B cell (primary cell): ENCODE data around the gene CDKAL1. TPM values are rescaled to one million over a fixed set of nuclear protein-coding genes. Genes with fewer than 3 reads are reported as not detected.

Source experiments
- ATAC-seq: fragments of 200-7000 bp; cut with Tn5 transposase; one replicate; pipeline ENCODE4 v1.10.0; 2021; ENCODE audit warnings: low read depth, mild to moderate bottlenecking, moderate number of reproducible peaks, moderate library complexity
- CTCF ChIA-PET: fragments of 350-600 bp; sonication (Branson Sonifier 250); formaldehyde crosslinking; loops from one replicate; lab custom pipeline; 2021; ENCODE audit warnings: antibody characterized with exemption, inconsistent platforms; lab: Charles Lee
- POLR2A ChIA-PET: fragments of 350-600 bp; sonication (Branson Sonifier 250); formaldehyde crosslinking; loops from one replicate; lab custom pipeline; 2021; ENCODE audit warnings: antibody characterized with exemption; lab: Charles Lee
- DNase-seq: peaks from one replicate; pipeline ENCODE4 v3.0.0; 2013
- H2AFZ ChIP-seq: 2 replicates; pipeline ENCODE4 v1.6.1; 2012; ENCODE audit warnings: mild to moderate bottlenecking, low read depth, low read length; ENCODE audit not compliant: insufficient read depth, poor library complexity, severe bottlenecking
- H3K27ac ChIP-seq, 2 donors: 1 replicate in 1 of 2; 2 replicates in 1 of 2; pipeline ENCODE4 v1.5.1; 2012 to 2013; ENCODE audit warnings: low read length in 2 of 2, mild to moderate bottlenecking in 2 of 2, moderate library complexity in 1 of 2
- H3K27me3 ChIP-seq, 4 experiments: fragments of 200-600 bp in 1 of 4; sonication (generic) in 1 of 4; replicated peaks in 1 of 4; 1 replicate in 2 of 4; 2 replicates in 2 of 4; pipeline versions ENCODE4 v1.6.1 to v1.7.0; 2013 to 2016; ENCODE audit warnings: low read length in 3 of 4, mild to moderate bottlenecking in 2 of 4, mixed read lengths in 1 of 4, moderate library complexity in 1 of 4; ENCODE audit not compliant: insufficient read depth in 4 of 4, control insufficient read depth in 3 of 4; ENCODE audit errors: control extremely low read depth in 1 of 4
- H3K36me3 ChIP-seq, 2 experiments: replicated peaks in 1 of 2; 1 replicate in 1 of 2; 2 replicates in 1 of 2; pipeline versions ENCODE4 v1.6.1 to v1.7.1; 2013; ENCODE audit warnings: low read length in 1 of 2; ENCODE audit not compliant: insufficient read depth in 2 of 2, control insufficient read depth in 1 of 2; ENCODE audit errors: control extremely low read depth in 1 of 2, extremely low read depth in 1 of 2
- H3K4me1 ChIP-seq, 2 donors: fragments of 200-600 bp in 1 of 2; sonication (generic) in 1 of 2; 1 replicate in 1 of 2; 2 replicates in 1 of 2; pipeline versions ENCODE4 v1.5.1 to v1.6.1; 2013 to 2017; ENCODE audit warnings: low read length in 2 of 2; ENCODE audit not compliant: control insufficient read depth in 2 of 2, insufficient read depth in 2 of 2
- H3K4me2 ChIP-seq: replicated peaks from 2 replicates; pipeline ENCODE3; 2012; ENCODE audit warnings: mild to moderate bottlenecking, low read depth, low read length; ENCODE audit not compliant: poor library complexity, severe bottlenecking
- H3K4me3 ChIP-seq, 5 experiments: fragments of 200-600 bp in 1 of 5; sonication (generic) in 1 of 5; 1 replicate in 3 of 5; 2 replicates in 2 of 5; pipeline versions ENCODE4 v1.5.1 to v1.7.0; 2011 to 2016; ENCODE audit warnings: low read length in 4 of 5, mild to moderate bottlenecking in 4 of 5, low read depth in 2 of 5, control low read depth in 1 of 5, moderate library complexity in 1 of 5; ENCODE audit not compliant: insufficient read depth in 1 of 5; ENCODE audit errors: control extremely low read depth in 1 of 5, extremely low read depth in 1 of 5
- H3K79me2 ChIP-seq: fragments of 200-600 bp; sonication (generic); one replicate; pipeline ENCODE4 v1.6.0; 2016; ENCODE audit warnings: low read length; ENCODE audit not compliant: control insufficient read depth, insufficient read depth
- H3K9ac ChIP-seq: fragments of 200-600 bp; sonication (generic); 2 replicates; pipeline ENCODE4 v1.6.1; 2017; ENCODE audit warnings: mild to moderate bottlenecking, low read length, moderate library complexity
- H3K9me3 ChIP-seq, 3 donors: one replicate each; pipeline versions ENCODE4 v1.6.1 to v1.7.1; 2013; ENCODE audit warnings: low read length in 2 of 3; ENCODE audit not compliant: control insufficient read depth in 2 of 3, insufficient read depth in 1 of 3; ENCODE audit errors: control extremely low read depth in 1 of 3
- H4K20me1 ChIP-seq: 2 replicates; pipeline ENCODE4 v1.6.0; 2012; ENCODE audit warnings: mild to moderate bottlenecking, low read length; ENCODE audit not compliant: insufficient read depth, control insufficient read depth, poor library complexity, severe bottlenecking
- H3K27ac Mint-ChIP-seq: one replicate; pipeline ENCODE4 v1.8.0; 2021; ENCODE audit warnings: mixed read lengths
- H3K27me3 Mint-ChIP-seq: one replicate; pipeline ENCODE4 v1.8.0; 2021; ENCODE audit warnings: mixed read lengths
- H3K4me1 Mint-ChIP-seq: one replicate; pipeline ENCODE4 v1.8.0; 2021; ENCODE audit warnings: mixed read lengths
- H3K4me3 Mint-ChIP-seq: one replicate; pipeline ENCODE4 v1.8.0; 2021; ENCODE audit warnings: mixed read lengths
- H3K9me3 Mint-ChIP-seq: one replicate; pipeline ENCODE4 v1.8.0; 2022; ENCODE audit warnings: mixed read lengths; ENCODE audit not compliant: insufficient read depth
- EZH2 ChIP-seq: IDR thresholded peaks from 2 replicates; pipeline ENCODE4 v1.6.1; 2012; ENCODE audit warnings: borderline replicate concordance, low read depth, mild to moderate bottlenecking, moderate library complexity, low read length; ENCODE audit not compliant: insufficient read depth, poor library complexity, severe bottlenecking
- WGBS: methylation state at CpG from one replicate; pipeline ENCODE4 v1.1.5; 2013; ENCODE audit warnings: missing lambda C conversion rate; ENCODE audit not compliant: insufficient coverage; 5-methylcytosine and 5-hydroxymethylcytosine counted together
- intact Hi-C: fragments of 100-400 bp; cut with micrococcal nuclease; formaldehyde crosslinking; loops from one replicate; pipeline ENCODE4 v1.10.0; 2022
- polyA plus RNA-seq: library from polyadenylated mRNA; depleted of rRNA; stranded (reverse); fragments of >200 nt; gene quantifications from 2 replicates; pipeline ENCODE4 v1.2.3, GENCODE V29; 2012
- total RNA-seq, 2 donors: library from RNA; stranded (reverse); fragments of 120-200 nt in 1 of 2; gene quantifications; 1 replicate in 1 of 2; 2 replicates in 1 of 2; pipeline versions ENCODE4 v1.2.3 to v1.2.4, GENCODE V29; 2013 to 2022
- TF ChIP-seq, protein P1 (sequence below): fragments of 200-600 bp; IDR thresholded peaks from one replicate; pipeline ENCODE4 v1.8.0; 2022; ENCODE audit warnings: antibody characterized with exemption, mild to moderate bottlenecking

The CDKAL1 gene
- total and polyA plus RNA-seq, 2 donors (not counting 1 experiment from before 2014, with no cell fraction given), result 6.1 to 33.3 TPM

DNA sequence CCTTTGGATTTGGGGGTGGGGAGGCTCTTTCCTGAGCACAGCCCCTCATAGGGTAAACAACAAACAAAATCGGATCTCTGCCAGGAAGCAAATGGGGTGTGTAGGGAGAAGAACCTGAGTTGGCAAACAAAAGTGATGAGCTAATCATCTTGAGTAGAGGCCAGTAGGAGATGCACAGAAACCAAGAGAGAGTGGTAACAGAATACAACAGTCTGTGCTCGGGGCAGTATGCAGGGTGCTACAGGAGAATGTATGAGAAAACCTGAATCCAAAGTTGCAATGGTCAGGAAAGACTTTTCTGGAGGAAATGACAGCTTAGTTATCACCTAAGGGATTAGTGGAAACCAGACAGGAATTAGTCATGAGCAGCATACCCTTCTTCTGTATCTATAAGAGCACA lies 177.8 kb downstream of the CDKAL1 start:
- Mint-ChIP-seq H3K27me3 (no peaks in the 10 kb centered on the region), H3K4me1 (peaks cover 3% of the 10 kb centered on the region), H3K27ac (no peak overlapping the region), H3K9me3 (no peaks in the 10 kb centered on the region), H3K4me3 (no peak overlapping the region)
- H3K4me3 ChIP-seq, result no peak overlapping the region
- no peak overlapping the region for H3K4me2 ChIP-seq
- H3K4me1 ChIP-seq, result peaks cover 5 to 12% of the 10 kb centered on the region in 2 donors
- WGBS, result no CpG with 5 or more reads among the region's 2 CpGs
- no peaks in the 10 kb centered on the region for H3K36me3 ChIP-seq
- no peak overlapping the region for H2AFZ ChIP-seq
- H4K20me1 ChIP-seq, result peaks cover 6% of the 10 kb centered on the region
- TF ChIP-seq, protein P1, sequence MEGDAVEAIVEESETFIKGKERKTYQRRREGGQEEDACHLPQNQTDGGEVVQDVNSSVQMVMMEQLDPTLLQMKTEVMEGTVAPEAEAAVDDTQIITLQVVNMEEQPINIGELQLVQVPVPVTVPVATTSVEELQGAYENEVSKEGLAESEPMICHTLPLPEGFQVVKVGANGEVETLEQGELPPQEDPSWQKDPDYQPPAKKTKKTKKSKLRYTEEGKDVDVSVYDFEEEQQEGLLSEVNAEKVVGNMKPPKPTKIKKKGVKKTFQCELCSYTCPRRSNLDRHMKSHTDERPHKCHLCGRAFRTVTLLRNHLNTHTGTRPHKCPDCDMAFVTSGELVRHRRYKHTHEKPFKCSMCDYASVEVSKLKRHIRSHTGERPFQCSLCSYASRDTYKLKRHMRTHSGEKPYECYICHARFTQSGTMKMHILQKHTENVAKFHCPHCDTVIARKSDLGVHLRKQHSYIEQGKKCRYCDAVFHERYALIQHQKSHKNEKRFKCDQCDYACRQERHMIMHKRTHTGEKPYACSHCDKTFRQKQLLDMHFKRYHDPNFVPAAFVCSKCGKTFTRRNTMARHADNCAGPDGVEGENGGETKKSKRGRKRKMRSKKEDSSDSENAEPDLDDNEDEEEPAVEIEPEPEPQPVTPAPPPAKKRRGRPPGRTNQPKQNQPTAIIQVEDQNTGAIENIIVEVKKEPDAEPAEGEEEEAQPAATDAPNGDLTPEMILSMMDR, result no peak
- TF ChIP-seq EZH2, result no peak
- intact Hi-C loops, result no loop called here
- DNase-seq (no peak), ATAC-seq (no peak)
- no peaks in the 10 kb centered on the region for H3K27me3 ChIP-seq
- H3K9ac ChIP-seq, result no peak overlapping the region
- no peaks in the 10 kb centered on the region for H3K79me2 ChIP-seq
- no peaks in the 10 kb centered on the region for H3K9me3 ChIP-seq
- POLR2A ChIA-PET, result no interaction called here
- CTCF ChIA-PET, result no interaction called here
- H3K27ac ChIP-seq, result no peak overlapping the region

DNA sequence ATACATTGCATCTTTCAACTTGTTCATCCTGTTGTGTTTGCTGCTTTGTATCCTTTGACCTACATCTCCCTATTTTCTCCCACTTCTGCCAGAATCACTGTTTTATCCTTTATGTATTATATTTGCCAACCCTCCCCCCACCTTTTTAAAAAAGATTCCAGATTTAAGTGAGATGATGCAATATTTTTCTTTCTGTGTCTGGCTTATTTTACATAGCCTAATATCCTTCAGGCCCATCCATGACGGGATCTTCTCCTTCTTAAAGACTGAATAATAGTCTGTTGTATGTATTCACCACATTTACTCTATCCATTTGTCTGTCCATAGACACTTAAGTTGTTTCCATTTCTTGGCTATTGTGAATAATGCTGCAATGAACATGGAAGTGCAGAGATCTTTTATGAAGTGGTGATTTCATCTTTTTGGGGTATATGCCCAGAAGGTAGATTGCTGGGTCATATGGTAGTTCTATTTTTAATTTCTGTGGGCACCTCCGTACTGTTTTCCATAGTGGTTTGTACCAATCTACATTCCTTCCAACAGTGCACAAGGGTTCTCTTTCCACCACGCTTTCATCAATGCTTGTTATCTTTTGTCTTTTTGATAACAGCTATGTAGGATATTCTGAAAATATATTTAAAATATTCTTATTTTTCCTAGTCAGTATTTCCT lies 181.0 kb downstream of the CDKAL1 start:
- intact Hi-C loops, result no loop called here
- ChIA-PET CTCF (no interaction called here), POLR2A (no interaction called here)

More for the DNA sequence above, 181.0 kb downstream of the CDKAL1 start:
- peaks cover 12 to 16% of the 10 kb centered on the region in 2 donors for H3K4me1 ChIP-seq
- no peak for ATAC-seq
- Mint-ChIP-seq H3K27ac (no peak overlapping the region), H3K27me3 (no peaks in the 10 kb centered on the region), H3K9me3 (no peaks in the 10 kb centered on the region), H3K4me3 (no peak overlapping the region), H3K4me1 (peaks cover 10% of the 10 kb centered on the region)
- peaks cover 6% of the 10 kb centered on the region for H4K20me1 ChIP-seq
- no peak overlapping the region for H3K4me3 ChIP-seq
- TF ChIP-seq, protein P1, result no peak
- no peak for TF ChIP-seq EZH2
- no peak overlapping the region for H3K27ac ChIP-seq
- WGBS, result no CpG with 5 or more reads among the region's 3 CpGs
- H3K9me3 ChIP-seq, result no peaks in the 10 kb centered on the region
- peaks cover 4% of the 10 kb centered on the region for H3K79me2 ChIP-seq
- H3K36me3 ChIP-seq, result no peaks in the 10 kb centered on the region
- no peaks in the 10 kb centered on the region for H3K27me3 ChIP-seq
- H2AFZ ChIP-seq, result no peak overlapping the region
- no peak overlapping the region for H3K4me2 ChIP-seq
- no peak overlapping the region for H3K9ac ChIP-seq
- no peak for DNase-seq
